GM18505 (cell line): ENCODE results near the gene ANO7.

Source experiments
- ATAC-seq: cut with Tn5 transposase; IDR thresholded peaks from one replicate; pipeline ENCODE4 v1.9.1; 2021; ENCODE audit not compliant: unreplicated experiment
- POLR2A ChIP-seq: IDR thresholded peaks from 4 replicates; pipeline ENCODE4 v1.6.1; 2011; ENCODE audit warnings: borderline replicate concordance; ENCODE audit not compliant: insufficient read depth, insufficient read length; ENCODE audit errors: extremely low read depth

The ANO7 gene

GRCh38 chr2:241226723-241227572 lies 38.5 kb downstream of the ANO7 start:
- no peak for ATAC-seq
- no peak for TF ChIP-seq POLR2A

- no peak for ATAC-seq
- TF ChIP-seq POLR2A: no peak
Measured at GRCh38 chr2:241227594-241227993, 39.1 kb downstream of the ANO7 start.

- no peak for TF ChIP-seq POLR2A
- no peak for ATAC-seq
Measured at GRCh38 chr2:241228081-241228859, 39.8 kb downstream of the ANO7 start.

GRCh38 chr2:241228860-241229516 lies 40.5 kb downstream of the ANO7 start:
- ATAC-seq: no peak
- no peak for TF ChIP-seq POLR2A

- ATAC-seq: no peak
- TF ChIP-seq POLR2A: no peak
Measured at GRCh38 chr2:241229563-241230401, 41.3 kb downstream of the ANO7 start.

- no peak for TF ChIP-seq POLR2A
- ATAC-seq: no peak
Measured at GRCh38 chr2:241230435-241230834, 42.0 kb downstream of the ANO7 start.

GRCh38 chr2:241232736-241233575 lies 44.5 kb downstream of the ANO7 start:
- no peak for ATAC-seq
- TF ChIP-seq POLR2A: no peak

- no peak for ATAC-seq
- no peak for TF ChIP-seq POLR2A
Measured at GRCh38 chr2:241234066-241234790, 45.8 kb downstream of the ANO7 start.

- TF ChIP-seq POLR2A: no peak
Measured at GRCh38 chr2:241234962-241235740, 46.7 kb downstream of the ANO7 start.

GRCh38 chr2:241235859-241236593 lies 47.5 kb downstream of the ANO7 start:
- no peak for ATAC-seq
- TF ChIP-seq POLR2A: no peak

More at GRCh38 chr2:241234962-241235740, 46.7 kb downstream of the ANO7 start:
- ATAC-seq: no peak
